Activated B cell treated with CpG ODN at 0.5 μM for 24 hours (primary cell): ENCODE measurements around the gene COL13A1. TPM values are rescaled to one million over a fixed set of nuclear protein-coding genes. Genes with fewer than 3 reads are reported as not detected.

Experiments used
- ATAC-seq: fragments of 200-7000 bp; cut with Tn5 transposase; one replicate; pipeline ENCODE4 v1.10.0; 2021; ENCODE audit warnings: low read depth, mild to moderate bottlenecking, moderate library complexity
- CTCF ChIA-PET: fragments of 350-600 bp; sonication (Branson Sonifier 250); formaldehyde crosslinking; loops from one replicate; lab custom pipeline; 2021; ENCODE audit warnings: antibody characterized with exemption; lab: Charles Lee
- POLR2A ChIA-PET: fragments of 350-600 bp; sonication (Branson Sonifier 250); formaldehyde crosslinking; loops from one replicate; lab custom pipeline; 2021; ENCODE audit warnings: antibody characterized with exemption; lab: Charles Lee
- DNase-seq: peaks from one replicate; pipeline ENCODE4 v3.0.0; 2022
- H3K27ac Mint-ChIP-seq: one replicate; pipeline ENCODE4 v1.8.0; 2020; ENCODE audit warnings: mixed read lengths
- H3K27me3 Mint-ChIP-seq: one replicate; pipeline ENCODE4 v1.8.0; 2021; ENCODE audit warnings: mixed read lengths
- H3K36me3 Mint-ChIP-seq: one replicate; pipeline ENCODE4 v1.8.0; 2021; ENCODE audit warnings: low read depth, mixed read lengths
- H3K4me1 Mint-ChIP-seq: one replicate; pipeline ENCODE4 v1.8.0; 2021; ENCODE audit warnings: mixed read lengths
- H3K4me3 Mint-ChIP-seq: one replicate; pipeline ENCODE4 v1.8.0; 2020; ENCODE audit warnings: mild to moderate bottlenecking, mixed read lengths
- H3K9me3 Mint-ChIP-seq: one replicate; pipeline ENCODE4 v1.8.0; 2020; ENCODE audit warnings: mixed read lengths
- intact Hi-C: fragments of 100-400 bp; cut with micrococcal nuclease; formaldehyde crosslinking; loops from one replicate; pipeline ENCODE4 v1.15.1; 2024
- total RNA-seq: library from RNA; stranded (reverse); gene quantifications from 2 replicates; pipeline ENCODE4 v1.2.3, GENCODE V29; 2022
- TF ChIP-seq, protein P1 (sequence below): fragments of 200-600 bp; IDR thresholded peaks from one replicate; pipeline ENCODE4 v1.8.0; 2022; ENCODE audit warnings: antibody characterized with exemption, mild to moderate bottlenecking

The COL13A1 gene
- total RNA-seq, 1 donor from 2014 or later = not detected

DNA sequence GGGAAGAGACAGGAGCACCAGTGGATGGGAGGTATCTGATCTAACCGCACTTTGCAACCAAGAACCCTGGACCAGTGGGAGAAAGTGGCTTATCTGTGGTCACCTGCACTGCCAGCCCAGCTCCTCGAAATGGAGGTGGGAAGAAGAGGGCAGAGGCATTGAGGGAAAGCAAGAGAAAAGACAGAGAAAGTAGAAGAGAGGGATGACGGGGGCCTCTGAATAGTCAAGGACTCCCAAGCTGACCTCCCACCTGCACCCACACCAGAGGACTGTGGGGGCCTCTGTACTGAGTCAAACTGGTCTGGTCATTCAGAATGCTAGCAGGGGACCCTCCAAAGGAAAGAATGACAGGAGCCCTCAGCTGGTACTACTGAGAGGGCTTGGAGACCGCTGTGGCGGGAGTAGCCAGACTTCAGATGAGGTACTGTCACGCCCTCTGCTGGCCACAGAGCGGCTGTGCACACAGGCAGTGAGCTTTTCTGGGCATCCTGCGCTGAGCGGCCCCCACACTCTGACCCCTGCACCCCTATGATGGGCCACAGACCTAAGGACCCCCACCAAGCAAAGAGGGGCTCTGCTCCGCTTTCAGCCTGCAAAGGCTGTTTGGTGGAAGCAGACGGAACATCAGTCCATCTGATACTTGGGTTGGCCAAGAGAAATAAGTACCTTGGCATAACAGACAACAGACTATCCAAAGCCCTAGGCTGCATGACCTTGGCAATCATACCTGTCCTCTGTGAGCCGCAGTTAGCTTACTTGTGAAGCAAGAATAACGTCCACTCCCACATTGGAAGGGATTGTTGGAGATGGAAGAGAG is 112.9 kb downstream of the COL13A1 start:
- Mint-ChIP-seq H3K9me3 (no peaks in the 10 kb centered on the region), H3K4me3 (no peak overlapping the region), H3K36me3 (no peaks in the 10 kb centered on the region), H3K27me3 (peaks cover 13% of the 10 kb centered on the region), H3K4me1 (no peaks in the 10 kb centered on the region), H3K27ac (no peak overlapping the region)
- ChIA-PET CTCF (interaction anchor here (0.9 to 1.5 kb wide), 3 partner anchors 9 to 399 kb away, joined by 3 to 5 read pairs (median 4); no protein-coding TSS in a partner anchor), POLR2A (no interaction called here)
- DNase-seq = peak; percentile 22
- ATAC-seq = peak; percentile 31
- intact Hi-C loops = loop anchor here (10.0 kb wide), 1 partner anchor 270 kb away; no protein-coding TSS in a partner anchor
- TF ChIP-seq, protein P1, sequence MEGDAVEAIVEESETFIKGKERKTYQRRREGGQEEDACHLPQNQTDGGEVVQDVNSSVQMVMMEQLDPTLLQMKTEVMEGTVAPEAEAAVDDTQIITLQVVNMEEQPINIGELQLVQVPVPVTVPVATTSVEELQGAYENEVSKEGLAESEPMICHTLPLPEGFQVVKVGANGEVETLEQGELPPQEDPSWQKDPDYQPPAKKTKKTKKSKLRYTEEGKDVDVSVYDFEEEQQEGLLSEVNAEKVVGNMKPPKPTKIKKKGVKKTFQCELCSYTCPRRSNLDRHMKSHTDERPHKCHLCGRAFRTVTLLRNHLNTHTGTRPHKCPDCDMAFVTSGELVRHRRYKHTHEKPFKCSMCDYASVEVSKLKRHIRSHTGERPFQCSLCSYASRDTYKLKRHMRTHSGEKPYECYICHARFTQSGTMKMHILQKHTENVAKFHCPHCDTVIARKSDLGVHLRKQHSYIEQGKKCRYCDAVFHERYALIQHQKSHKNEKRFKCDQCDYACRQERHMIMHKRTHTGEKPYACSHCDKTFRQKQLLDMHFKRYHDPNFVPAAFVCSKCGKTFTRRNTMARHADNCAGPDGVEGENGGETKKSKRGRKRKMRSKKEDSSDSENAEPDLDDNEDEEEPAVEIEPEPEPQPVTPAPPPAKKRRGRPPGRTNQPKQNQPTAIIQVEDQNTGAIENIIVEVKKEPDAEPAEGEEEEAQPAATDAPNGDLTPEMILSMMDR = no peak

DNA sequence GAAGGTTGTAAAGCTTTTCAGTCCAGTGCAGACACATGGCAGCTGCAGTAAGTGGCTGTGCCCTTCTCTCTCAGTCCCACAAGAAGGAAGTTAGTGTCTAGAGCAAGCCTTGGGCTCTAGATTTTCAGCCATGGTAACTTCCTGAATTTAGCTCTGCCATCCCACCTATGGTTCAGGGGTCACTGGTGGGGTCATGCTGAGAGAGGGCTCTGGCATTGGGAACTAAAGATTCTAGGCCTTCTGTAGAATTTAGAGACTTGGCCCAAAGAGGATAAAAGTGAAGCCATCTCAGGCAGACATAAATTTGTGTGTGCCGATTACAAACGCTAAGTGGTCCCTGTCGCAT is 113.5 kb downstream of the COL13A1 start:
- ChIA-PET POLR2A (no interaction called here), CTCF (interaction anchor here (1.2 to 1.5 kb wide), 2 partner anchors 44 to 400 kb away, joined by 4 to 5 read pairs; no protein-coding TSS in a partner anchor)

DNA sequence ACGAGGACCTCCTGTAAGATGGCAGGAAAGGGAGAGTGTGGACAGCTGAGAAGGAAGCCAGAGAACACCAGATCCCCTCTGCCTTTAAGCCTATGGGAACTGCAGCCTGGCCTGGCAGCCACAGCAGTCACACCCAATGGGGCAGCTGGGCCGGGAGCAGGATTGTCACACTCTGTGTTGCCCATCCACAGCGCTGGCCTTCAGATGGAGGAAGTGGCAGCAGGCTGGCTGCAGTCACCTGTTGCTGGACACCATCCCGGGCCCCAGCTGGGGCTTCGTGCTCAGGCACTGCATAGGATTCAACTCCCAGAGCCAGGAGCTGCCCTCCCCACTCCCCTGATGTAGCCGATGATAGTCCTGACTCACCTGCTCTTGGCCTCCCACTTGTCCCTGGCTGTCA is 114.4 kb downstream of the COL13A1 start:
- Mint-ChIP-seq H3K4me3 (no peak overlapping the region), H3K27me3 (peaks cover 13% of the 10 kb centered on the region), H3K36me3 (no peaks in the 10 kb centered on the region), H3K27ac (no peak overlapping the region), H3K9me3 (no peaks in the 10 kb centered on the region), H3K4me1 (no peaks in the 10 kb centered on the region)
- ATAC-seq (no peak), DNase-seq (no peak)
- intact Hi-C loops = loop anchor here (10.0 kb wide), 1 partner anchor 271 kb away; no protein-coding TSS in a partner anchor
- ChIA-PET CTCF (no interaction called here), POLR2A (no interaction called here)
- TF ChIP-seq, protein P1 = no peak

More for the DNA sequence above, 113.5 kb downstream of the COL13A1 start:
- no peaks in the 10 kb centered on the region for H3K4me1 Mint-ChIP-seq
- H3K4me3 Mint-ChIP-seq = no peak overlapping the region
- H3K9me3 Mint-ChIP-seq = no peaks in the 10 kb centered on the region
- no peak overlapping the region for H3K27ac Mint-ChIP-seq
- intact Hi-C loops = loop anchor here (10.0 kb wide), 1 partner anchor 270 kb away; no protein-coding TSS in a partner anchor
- H3K36me3 Mint-ChIP-seq = no peaks in the 10 kb centered on the region
- DNase-seq (no peak), ATAC-seq (no peak)
- peaks cover 10% of the 10 kb centered on the region for H3K27me3 Mint-ChIP-seq
- TF ChIP-seq, protein P1 = no peak

DNA sequence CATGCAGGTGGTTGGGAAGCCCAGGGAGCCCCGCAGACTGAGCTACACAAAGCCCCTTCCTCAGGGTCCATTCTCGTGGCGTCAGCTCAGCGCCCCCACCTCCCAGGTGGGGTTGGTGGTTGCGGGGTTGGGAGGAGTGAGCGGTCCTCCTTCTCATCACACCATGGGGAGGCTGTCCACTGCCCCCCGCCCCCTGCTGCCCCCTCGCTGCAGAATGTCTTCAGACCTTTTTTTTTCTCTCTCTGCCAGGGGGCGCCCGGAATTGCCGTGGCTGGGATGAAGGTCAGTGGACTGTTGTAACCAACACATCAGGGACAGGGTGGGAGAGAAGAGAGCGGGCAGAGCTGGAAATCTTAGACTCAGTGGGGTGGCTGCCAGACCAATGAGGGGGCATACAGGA is 116.3 kb downstream of the COL13A1 start:
- no peaks in the 10 kb centered on the region for H3K9me3 Mint-ChIP-seq
- H3K4me1 Mint-ChIP-seq = no peaks in the 10 kb centered on the region
- ChIA-PET POLR2A (no interaction called here), CTCF (no interaction called here)
- DNase-seq (no peak), ATAC-seq (no peak)
- H3K27me3 Mint-ChIP-seq = peaks cover 13% of the 10 kb centered on the region
- intact Hi-C loops = loop anchor here (10.0 kb wide), 1 partner anchor 273 kb away; no protein-coding TSS in a partner anchor
- TF ChIP-seq, protein P1 = no peak
- no peak overlapping the region for H3K27ac Mint-ChIP-seq
- no peak overlapping the region for H3K4me3 Mint-ChIP-seq
- no peaks in the 10 kb centered on the region for H3K36me3 Mint-ChIP-seq

DNA sequence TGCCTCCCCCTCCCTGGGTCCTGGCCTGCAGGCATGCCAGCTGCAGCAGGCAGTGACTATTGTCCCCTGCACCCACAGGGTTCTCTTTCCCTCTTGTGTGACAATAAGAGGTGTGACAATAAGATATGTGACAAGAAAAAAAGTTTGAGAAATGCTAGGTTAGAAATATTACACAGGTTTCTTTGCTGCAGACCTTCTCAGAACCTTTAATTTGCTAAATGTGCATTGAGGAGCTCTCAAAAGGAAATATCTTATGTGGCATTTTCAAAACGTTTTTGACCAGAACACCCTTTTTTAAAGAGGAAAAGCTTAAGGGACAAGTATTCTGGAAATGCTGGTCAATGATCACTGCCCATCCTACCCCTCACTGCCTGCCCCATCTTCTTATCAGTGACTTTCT is 117.5 kb downstream of the COL13A1 start:
- TF ChIP-seq, protein P1 = no peak
- Mint-ChIP-seq H3K27me3 (peaks cover 13% of the 10 kb centered on the region), H3K4me1 (no peaks in the 10 kb centered on the region), H3K27ac (no peak overlapping the region), H3K36me3 (no peaks in the 10 kb centered on the region), H3K9me3 (no peaks in the 10 kb centered on the region), H3K4me3 (no peak overlapping the region)
- intact Hi-C loops = loop anchor here (10.0 kb wide), 1 partner anchor 274 kb away; no protein-coding TSS in a partner anchor
- DNase-seq (no peak), ATAC-seq (no peak)
- CTCF ChIA-PET = no interaction called here
- POLR2A ChIA-PET = no interaction called here
